ENCODE results near the gene TFDP1.

Gene TFDP1

DNA sequence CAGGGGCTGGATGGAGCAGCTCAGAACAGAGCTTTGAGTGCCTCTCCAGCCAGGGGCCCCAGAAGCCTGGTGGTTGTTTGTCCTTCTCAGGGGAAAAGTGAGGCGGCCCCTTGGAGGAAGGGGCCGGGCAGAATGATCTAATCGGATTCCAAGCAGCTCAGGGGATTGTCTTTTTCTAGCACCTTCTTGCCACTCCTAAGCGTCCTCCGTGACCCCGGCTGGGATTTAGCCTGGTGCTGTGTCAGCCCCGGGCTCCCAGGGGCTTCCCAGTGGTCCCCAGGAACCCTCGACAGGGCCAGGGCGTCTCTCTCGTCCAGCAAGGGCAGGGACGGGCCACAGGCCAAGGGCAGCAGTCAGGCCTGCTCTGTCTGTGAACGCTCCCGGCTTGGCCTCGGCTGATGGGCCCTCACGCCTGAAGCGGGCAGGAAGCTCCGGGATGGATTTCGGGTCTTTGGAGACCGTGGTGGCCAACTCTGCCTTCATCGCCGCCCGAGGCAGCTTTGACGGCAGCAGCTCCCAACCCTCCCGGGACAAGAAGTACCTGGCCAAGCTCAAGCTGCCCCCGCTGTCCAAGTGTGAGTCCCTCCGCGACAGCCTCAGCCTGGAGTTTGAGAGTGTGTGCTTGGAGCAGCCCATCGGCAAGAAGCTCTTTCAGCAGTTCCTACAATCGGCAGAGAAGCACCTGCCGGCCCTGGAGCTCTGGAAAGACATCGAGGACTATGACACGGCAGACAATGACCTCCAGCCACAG, 82.6 kb downstream of the TFDP1 start, which contains the start of gene GRK1:
Gene GRK1 (plus strand): TSS at position 269 of the 751 bp plus-strand sequence. CDS start 168 bp downstream, at position 437.
- no peak for DNase-seq (ENCODE audit: low spot score)

DNA sequence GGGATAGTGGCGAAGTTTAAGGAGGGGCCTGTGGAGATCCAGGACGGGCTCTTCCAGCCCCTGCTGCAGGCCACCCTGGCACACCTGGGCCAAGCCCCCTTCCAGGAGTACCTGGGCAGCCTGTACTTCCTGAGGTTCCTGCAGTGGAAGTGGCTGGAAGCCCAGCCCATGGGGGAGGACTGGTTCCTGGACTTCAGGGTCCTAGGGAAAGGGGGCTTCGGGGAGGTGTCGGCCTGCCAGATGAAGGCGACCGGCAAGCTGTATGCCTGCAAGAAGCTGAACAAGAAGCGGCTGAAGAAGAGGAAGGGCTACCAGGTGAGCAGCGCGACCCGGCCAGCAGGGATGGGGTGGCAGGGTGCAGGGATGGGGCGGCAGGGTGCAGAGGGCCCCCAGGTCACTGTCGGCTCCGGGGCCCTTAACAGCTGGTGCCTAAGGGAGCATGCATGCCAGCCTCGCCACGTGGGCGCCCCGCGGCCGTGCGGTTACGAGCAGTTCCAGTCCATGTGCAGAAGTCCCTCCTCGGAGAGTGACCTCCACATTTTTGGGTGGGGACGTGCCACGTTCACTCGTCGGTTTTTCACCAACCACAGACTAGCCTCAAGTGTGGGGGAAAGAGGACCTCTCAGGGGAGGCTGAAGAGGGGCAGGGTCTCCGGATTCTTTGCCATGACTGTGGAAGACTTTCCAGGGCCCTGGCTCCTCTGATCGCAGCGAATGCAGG, 83.4 kb downstream of the TFDP1 start:
- DNase-seq (ENCODE audit: low spot score), result no peak

DNA sequence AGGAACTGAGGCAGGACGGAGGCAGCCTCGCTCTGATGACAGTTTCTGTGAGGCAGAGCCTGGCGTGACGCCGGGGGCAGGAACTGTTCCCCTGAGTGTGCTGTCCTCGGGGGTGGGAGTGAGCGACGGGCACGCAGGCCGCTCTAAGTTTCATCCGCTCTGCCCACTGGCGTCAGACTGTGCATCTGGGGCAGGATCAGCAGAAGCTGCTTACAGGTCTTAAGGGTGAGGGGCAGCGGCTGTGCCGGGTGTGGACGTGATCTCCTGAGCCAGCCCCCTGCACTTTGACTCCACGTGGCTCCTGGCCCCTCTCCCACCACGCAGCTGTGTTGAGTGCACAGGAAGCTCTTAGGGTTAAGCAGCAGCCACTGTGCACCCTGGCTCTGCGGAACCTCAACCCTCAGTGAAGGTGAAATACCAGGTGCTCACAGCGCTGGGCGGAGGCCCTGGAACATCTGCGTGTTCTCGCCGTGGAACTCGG, 84.0 kb downstream of the TFDP1 start:
- DNase-seq (ENCODE audit: low spot score), result no peak

DNA sequence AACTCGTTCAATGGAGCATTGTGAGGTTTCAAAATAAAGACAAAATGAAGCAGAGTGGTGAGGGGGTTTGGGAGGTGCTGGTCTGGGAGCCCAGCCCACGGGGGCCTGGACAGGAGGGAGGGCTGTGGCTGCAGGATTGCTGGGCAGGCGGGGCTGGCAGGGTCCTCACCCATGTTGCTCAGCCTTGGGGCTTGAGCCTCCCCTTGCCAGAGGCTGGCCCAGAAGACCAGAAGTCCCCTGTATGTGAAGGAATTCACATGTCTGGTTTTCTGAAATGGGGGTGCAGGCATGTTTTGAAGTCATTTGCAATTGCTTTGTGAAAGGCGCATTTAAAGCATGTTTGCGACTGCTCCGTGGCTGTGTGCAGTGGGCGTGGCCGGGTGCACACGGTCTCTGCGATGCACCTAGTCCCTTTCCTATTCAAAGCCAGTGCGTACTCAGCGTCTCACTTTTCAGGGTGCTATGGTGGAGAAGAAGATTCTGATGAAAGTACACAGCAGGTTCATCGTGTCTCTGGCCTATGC, 84.7 kb downstream of the TFDP1 start:
- DNase-seq (ENCODE audit: low spot score), result no peak

DNA sequence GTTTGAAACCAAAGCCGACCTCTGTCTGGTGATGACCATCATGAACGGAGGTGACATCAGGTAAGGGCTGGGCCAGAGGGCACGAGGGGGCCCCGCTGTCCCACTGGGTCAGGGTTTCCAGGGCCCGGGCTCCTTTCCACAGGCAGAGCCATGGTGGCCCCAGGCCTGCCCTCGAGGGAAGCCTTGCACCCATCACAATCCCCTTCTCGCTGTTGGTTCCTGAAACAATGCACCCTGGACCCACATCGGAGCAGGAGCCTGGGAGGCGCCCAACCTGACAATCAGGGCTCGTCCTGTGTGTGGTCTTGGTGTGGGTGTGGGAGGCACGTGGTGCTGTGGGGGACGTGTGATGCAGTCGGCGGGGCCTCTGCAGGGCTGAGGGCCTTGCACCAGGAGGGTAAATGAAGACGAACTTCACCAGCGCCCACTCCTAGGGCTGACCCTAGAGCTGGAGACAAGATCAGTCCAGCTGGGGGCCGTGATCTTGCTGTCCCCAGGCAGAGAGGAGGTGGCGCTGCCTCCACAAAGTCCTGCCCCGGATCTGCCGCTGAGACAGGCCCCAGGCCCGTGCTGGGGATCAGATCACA, 85.3 kb downstream of the TFDP1 start:
- no peak for DNase-seq (ENCODE audit: low spot score)

DNA sequence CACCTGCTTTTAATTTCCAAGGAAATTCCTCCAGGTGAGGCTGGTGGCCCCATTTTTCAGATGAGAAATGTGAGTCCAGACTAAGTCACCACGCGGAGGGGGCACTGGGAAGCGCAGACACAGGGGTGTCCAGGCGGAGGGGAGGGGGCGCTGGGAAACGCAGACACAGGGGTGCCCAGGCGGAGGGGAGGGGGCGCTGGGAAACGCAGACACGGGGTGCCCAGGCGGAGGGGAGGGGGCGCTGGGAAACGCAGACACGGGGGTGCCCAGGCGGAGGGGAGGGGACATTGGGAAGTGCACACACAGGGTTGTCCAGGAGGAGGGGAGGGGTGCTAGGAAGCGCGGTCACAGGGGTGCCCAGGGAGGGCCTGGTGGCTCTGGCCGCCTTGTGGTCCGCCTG, 86.0 kb downstream of the TFDP1 start:
- no peak for DNase-seq (ENCODE audit: low spot score)

DNA sequence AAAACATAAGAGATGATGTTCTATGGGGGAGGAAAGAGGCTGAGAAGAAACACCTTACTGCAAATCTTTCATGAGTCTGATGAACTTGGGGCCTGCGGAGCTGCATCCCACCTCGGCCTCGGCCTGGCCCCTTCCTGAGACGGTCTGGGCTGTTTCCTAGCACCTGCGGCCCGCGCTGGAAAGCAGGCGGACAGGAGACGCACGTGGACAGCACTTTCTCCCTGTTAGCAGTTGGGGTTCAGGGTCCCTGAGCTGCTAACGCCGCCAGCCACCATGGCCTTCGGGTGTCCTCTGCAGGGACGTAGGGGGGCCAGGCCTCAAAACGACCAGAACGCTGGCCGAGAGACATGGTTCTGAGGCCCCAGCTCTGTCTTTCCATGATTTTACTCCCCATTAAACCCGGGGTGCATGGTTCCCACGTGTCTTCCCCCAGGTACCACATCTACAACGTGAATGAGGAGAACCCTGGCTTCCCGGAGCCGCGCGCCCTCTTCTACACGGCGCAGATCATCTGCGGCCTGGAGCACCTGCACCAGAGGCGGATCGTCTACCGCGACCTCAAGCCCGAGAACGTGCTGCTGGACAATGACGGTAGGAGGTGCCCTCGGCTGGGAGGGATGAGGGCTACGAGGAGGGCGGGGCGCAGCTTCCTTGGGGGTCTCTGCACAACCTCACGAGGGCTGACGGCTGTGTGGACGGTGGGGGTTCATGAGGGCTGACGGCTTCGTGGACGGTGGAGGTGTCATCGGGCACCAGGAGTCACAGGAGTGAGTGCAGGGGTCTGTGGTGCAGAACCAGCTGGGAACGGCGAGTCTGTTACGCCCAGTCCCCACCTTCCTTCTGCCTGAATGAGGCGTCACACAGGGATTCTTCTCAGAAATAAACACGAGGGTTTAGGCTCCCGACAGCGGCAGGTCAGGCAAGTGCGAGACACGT, 86.8 kb downstream of the TFDP1 start:
- no peak for DNase-seq (ENCODE audit: low spot score)

DNA sequence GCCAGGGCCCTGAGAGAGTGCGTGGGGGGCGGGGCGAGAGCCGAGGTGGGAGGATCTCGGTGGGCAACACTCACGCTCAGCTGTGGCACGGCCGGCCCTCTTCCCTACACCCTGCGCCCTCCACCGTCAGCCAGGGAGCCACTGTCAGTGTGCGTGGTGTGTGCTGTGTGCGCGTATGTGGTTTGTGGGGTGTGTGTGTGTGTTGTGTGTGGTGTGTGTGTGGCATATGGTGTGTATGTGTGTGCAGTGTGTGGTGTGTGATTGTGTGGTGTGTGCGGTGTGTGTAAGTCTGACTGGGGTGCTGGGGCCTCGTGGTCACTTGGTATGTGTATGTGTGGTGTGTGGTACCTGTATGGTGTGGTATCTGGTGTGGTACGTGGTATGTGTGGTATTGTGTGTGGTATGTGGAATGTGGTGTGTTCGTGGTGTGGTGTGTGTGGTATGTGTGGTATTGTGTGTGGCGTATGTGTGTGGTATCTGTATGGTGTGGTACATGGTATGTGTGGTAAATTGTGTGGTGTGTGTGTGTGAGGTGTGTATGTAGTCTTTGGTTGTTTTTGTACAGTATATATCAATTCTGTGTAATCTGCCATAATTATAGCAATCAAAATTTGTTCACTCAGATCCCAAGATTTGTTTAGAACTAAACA, 87.6 kb downstream of the TFDP1 start:
- no peak for DNase-seq (ENCODE audit: low spot score)
